ENCODE data around the gene ZSCAN29.
"Not testable (repeated sequence)": the region's sequence is repeated elsewhere in the genome, so short reads cannot be mapped to it uniquely, and the experiment has no call there.

Gene ZSCAN29

DNA sequence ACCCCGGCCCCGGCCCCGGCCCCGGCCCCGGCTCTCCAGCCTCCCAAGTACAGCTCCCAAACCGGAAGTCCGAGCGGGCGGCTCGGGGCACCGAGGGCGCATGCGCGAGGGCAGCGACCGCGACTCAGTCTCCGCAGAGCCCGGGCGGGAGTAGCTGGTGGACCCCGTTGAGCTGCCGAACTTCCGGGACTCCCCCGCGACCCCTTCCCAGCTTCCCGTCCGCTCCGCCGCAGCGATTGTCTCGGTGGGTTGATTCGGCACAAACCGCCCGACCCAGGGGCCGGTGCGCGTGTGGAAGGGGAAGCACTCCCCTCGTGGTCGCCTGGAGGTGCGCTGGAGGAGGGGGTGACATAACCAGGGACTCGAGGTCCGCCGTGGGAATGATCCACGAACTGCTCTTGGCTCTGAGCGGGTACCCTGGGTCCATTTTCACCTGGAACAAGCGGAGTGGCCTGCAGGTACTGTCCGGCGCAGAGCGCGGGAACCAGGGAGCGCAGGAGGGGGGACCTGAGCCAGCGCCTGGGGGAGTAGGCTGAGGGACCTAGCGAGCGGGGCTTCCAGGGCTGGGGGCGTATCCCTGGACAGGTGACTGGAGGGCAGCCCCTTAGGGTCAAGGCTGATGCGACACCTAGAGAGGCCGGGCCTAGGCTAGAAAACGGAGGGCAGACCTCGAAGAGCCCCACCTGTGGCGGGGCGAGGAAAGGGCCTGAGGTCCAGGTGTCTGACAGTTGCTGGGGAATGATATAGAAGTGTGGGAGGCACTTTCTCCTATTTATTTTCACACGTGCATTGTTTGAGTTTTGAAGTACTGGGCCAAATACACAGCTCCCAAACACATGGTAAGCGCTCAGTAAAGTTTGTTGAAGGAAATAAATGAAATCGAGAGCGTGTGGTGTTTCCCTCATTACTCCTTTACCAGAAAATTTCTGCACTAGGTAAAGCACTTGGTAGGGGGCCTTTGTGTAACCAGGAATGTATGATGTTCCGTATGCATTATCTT is at the start of gene ZSCAN29, which contains the start of gene TUBGCP4:
Gene ZSCAN29 (minus strand): TSS at position 69 of the 1,000 bp plus-strand sequence. CDS start 1,130 bp downstream, outside the sequence.
Gene TUBGCP4 (plus strand): TSS at position 127 of the 1,000 bp plus-strand sequence. CDS start 254 bp downstream, at position 381.
- peak; percentile 49 for DNase-seq

DNA sequence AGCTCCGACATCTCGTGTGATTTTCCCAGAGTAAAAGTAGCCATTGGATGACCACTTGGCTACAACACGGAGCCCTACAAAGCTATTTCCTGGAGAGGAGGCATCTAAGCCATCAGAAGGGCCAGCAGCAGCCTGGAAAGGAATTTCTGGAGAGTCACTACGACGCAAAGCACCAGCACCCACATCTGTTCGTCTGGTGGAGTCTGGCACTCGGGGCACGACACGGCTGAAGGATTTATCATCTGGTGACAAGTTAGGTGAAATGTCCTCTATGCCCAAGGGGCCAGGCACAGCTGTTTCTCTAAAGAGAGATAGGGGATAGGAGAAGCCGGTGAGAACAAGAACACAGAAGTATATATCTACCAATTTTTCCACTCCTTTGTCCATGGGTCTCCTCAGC is 49.6 kb upstream of the ZSCAN29 start:
- DNase-seq, result no peak

DNA sequence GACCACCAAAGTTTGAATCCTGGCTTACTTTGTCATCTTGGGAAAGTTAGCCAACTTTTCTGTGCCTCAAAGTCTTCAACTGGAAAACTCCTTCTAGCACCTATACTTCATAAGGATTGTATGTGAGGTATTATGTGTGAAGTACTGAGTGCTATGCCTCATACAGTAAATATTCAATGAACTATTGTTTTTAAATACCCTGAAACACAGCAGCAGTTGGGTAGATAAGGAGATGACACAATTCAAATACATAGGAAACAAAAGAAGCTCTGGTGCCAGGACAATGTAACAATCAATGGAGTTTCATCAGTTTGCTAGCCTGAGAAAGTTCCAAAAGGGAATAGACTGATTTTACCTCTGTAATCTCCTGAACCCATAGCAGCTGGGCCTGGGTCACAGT is 43.4 kb upstream of the ZSCAN29 start:
- DNase-seq, result no peak

DNA sequence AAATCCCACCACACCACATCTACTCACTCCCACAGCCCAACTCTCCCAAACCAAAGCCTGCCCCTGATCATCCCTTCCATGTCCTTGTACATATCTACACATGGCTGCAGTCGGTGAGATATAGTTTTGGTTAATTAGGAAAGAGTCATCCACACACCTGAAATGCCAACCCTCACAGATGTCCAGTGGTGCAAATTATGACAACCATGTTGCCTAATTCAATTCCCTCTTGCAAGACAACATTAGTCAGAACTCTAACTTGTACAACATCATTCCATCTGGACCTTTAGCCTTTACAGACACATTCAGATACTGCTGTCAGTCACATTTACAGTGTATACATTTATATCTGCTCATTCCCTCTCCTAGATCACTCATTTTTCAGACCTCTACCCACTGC is 41.3 kb upstream of the ZSCAN29 start:
- DNase-seq, result no peak

DNA sequence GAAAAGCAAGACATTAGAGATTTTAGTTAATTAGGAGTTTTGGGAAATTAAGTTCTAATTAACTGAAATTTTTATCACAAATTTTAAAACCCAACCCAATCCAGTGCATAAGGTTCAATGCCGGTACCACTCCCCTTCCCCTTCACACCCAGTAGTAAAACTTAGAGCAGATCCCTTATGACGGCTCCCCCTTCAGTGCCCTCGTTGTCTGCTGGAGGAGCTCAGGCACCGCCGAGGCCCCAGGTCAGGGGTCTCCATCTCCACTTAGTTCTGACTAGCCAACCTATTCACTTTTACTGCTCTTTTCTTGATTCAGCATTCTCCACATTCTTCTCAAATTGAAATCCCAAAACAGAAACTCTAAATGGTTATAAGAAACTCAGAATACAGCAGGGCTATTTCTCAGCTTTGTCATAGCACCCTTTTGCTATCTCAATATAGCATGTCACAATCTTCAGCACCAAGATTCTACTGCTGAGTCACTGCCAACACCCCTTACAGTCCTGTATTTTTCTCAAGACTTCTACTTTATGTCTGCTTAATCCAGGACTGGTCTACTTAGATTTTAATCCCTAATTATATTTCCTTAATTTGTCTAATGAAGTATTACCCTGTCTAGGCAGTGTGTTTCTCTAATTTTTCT is 39.9 kb upstream of the ZSCAN29 start:
- DNase-seq, result no peak

DNA sequence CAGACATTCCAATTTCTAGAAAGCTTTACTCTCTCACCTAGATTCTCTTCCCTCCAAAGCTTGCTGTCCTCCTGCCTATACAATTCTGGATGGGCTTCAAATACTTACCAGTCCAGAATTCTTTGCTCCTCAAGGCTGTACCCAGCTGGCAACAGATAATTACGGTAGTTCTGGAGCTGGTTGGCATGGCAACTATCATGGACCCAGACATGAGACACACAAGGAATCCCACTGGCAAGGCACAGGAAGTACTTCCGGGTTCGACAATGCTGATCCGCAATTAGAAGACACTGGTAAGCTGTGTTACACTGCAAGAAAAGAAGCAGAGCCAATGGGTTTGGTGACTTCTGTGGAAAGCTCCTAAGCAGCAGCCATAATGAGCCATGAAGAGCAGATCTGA is 37.9 kb upstream of the ZSCAN29 start:
- DNase-seq, result peak; percentile 14

DNA sequence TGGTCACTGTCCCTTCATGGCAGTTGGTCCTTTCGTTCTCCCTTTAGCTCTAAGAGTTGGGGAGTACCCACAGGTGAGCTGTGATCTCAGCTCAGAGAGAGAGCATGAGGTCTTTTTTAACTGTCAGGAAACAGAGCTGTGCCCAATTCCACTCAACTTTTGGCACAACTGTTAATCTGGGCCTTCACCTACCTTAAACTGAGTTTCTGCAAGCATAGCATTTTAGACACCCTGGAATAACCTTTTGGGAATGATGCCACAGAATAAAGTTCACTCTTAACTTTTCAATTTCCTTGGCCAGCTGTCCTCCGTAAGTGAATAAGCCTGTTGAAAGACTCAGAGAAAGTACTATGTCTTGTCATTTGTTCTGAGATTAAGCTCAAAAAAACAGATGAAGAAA is 36.0 kb upstream of the ZSCAN29 start:
- no peak for DNase-seq

DNA sequence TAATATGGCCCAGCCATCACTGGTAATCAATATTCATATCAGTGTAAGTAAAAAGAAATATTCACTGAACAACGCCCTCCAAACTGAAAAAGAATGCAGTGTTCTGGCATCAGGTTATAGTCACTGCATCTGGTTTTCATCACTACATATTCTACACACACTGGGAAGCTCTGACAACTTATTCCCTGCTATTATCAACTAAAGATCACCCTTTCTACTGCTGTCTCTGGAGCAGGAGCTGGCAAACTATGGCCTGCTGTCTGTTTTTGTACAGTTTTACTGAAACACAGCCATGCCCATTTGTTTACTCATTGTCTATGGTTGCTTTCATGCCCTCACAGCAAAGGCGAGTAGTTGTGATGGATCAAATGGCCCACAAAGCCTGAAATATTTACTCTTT is 35.3 kb upstream of the ZSCAN29 start:
- DNase-seq, result no peak

DNA sequence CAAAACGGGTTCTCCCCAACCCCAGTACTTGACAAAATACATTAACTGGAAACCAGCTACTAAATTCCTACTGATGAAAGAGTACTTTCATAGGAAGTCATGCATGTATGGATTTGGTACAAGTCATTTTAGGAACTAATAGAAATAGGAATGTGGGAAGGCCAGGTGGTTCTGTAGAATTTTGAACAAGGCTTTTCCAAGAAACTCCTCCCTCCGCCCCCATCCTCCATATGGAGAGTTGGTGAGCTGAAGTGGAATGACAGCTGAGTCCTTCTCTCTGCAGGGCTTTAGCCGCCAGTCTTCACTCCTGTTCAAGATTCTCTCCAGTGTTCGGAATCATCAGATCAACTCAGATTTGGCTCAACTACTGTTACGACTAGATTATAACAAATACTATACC is 33.3 kb upstream of the ZSCAN29 start:
- no peak for DNase-seq

DNA sequence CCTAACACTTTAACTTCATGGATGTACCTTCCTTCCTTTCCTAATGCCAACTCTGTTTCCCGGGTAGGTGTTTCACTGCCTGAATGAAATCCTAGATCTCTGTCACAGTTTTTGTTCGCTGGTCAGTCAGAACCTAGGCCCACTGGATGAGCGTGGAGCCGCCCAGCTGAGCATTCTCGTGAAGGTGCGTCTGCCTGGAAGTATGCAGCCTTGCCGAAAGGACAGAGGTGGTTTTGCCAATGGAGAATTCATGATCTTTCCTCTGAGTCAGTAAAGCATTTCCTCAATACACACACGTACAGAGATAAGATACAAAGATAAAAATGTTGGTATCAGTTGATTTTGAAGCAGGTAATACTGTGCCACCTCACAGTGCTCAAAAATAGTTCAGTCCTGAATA is 32.8 kb upstream of the ZSCAN29 start:
- no peak for DNase-seq

DNA sequence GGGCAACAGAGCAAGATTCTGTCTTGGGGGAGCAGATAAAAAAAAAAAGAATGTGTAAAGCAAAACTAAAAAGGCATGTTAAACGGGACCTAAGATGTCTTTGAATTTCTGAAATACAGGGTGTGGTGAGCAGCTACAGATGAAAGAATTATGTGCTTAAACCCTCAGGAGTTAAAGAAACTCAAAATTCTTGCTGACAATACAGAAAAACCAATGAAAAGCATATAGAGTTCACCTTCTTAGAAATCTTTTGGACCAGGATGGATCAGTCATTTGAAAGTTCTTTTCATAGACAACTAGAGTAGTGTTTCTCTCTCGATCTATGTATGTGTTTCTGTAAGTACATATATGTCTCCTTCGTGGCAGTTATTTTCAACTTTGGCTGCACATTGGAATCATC is 31.4 kb upstream of the ZSCAN29 start:
- DNase-seq, result no peak

DNA sequence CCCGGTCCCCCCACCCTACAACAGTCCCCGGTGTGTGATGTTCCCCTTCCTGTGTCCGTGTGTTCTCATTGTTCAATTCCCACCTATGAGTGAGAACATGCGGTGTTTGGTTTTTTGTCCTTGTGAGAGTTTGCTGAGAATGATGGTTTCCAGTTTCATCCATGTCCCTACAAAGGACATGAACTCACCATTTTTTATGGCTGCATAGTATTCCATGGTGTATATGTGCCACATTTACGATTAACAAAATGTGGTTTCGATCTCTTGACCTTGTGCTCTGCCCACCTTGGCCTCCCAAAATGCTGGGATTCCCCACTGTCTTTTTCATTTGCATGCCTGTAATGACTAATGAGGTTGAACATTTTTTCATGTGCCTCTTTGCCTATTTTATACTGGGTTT is 22.7 kb upstream of the ZSCAN29 start:
- not testable (repeated sequence) for DNase-seq

DNA sequence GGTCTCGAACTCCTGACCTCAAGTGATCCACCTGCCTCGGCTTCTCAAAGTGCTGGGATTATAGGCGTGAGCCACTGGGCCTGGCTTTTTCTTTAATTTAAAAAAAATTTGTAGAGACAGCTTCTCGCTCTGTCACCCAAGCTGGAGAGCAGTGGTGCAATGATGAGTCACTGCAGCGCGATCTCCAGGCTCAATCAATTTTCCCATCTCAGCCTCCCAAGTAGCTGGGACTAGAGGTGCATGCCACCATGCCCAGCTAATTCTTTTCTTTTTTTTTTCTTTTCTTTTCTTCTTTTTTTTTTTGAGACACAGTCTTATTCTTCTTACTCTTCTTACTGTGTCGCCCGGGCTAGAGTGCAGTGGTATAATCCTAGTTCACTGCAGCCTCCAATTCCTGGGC is 19.9 kb upstream of the ZSCAN29 start:
- no peak for DNase-seq

DNA sequence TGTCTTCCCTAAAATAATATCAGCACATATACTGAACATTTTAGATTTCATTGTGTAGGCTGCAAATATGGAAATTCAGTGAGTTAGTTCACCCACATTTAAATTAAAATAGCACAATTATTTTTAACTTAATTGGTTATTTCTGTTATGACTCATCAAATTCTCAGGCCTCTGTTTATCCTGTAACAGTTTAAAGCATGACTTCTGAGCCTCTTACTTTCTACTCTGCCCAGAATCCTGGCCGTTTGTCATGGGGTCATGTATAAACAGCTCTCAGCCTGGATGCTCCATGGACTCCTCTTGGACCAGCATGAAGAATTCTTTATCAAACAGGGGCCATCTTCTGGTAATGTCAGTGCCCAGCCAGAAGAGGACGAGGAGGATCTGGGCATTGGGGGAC is 12.2 kb upstream of the ZSCAN29 start:
- no peak for DNase-seq

DNA sequence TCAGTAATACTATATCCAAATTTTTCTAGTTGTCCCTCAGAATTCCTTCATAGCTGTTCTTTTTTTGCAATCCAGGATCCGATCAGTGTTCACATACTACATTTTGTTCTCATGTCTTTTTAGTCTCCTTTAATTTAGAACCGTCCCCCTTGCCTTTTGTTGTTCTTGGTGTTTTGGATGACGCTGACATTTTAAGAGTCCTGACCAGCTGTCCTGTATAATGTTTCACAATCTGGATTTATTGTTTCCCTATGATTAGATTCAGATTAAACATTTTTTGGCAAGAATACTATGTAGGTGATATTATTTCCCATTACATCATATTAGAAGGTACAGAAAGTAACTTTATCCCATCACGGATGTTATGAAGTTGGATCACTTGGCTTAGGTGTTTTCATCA is 11.5 kb upstream of the ZSCAN29 start:
- no peak for DNase-seq

DNA sequence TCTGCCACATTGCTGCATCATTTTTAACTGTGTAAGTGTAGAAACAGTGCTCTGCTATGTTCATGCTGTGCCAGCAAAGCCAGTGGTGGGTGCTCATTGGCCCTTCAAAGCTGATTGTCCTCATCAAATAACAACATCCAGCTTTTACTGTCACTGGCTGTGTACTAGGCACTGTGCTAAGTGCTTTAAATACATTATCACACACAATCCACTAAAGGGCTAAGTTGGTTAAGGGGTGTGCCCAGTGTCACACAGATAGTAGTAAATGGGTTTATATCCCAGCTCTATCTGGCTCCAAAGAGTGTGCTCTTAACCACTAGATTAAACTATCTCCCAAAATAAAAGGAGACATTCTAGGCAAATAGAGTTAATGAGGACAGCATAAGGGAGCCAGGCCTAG is 7.8 kb upstream of the ZSCAN29 start:
- DNase-seq, result no peak

DNA sequence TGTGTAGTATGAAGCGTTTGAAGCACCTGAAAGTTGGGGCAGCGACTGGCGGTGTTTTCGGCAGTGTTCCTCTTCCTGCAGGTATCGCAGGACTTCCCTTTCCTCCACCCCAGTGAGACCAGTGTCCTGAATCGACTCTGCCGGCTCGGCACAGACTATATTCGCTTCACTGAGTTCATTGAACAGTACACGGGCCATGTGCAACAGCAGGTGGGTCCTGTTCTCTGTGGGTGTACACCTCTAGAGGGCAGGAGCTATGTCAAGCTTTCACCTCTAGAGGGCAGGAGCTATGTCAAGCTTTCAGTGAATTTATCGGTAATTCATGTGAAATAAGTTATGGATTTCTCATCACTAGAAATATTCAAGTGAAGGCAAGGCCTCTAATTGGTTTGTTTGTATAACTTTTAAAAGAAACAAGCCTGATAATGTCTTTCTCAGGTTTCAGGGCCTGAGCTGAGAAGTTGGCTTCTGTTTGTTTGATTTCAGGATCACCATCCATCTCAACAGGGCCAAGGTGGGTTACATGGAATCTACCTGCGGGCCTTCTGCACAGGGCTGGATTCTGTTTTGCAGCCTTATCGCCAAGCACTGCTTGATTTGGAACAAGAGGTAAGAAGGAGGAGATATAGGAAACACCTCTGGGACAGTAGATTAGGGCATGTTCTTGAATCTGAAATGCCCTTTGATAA is 5.3 kb upstream of the ZSCAN29 start:
- DNase-seq, result no peak

DNA sequence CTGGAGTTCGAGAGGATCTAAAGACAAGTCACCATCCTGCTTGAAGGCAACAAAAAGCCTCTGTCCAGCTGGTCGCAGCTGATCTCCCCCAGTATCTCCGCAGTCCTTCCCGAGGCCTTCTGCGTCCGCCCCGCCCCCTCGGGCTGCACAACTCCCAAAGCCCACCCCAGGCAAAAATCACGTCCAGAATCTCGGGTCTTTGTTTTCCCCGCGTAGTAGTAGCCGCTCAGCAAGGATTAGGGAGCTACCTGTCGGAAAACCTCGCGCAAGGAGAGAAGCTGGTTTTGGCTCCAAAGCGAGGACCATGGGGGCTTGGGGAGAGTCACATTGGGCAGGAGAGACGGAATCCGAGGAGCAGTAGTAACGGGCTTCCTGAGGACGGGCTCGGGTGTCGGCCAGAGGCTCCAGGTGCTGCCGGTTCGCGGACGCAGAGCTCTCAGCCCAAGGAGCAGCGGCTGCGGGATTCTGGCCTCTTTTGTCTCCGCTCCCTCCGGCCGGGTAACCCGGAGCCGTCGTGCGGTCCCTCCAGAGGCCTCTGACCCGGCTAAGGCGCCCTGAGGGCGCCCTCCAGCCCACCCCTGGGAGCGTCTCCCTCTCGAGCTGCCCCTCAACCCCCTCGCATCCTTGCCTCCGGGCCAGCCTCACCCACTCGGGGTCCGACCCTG is 401 bp downstream of the ZSCAN29 start:
- peak; percentile 1 for DNase-seq

DNA sequence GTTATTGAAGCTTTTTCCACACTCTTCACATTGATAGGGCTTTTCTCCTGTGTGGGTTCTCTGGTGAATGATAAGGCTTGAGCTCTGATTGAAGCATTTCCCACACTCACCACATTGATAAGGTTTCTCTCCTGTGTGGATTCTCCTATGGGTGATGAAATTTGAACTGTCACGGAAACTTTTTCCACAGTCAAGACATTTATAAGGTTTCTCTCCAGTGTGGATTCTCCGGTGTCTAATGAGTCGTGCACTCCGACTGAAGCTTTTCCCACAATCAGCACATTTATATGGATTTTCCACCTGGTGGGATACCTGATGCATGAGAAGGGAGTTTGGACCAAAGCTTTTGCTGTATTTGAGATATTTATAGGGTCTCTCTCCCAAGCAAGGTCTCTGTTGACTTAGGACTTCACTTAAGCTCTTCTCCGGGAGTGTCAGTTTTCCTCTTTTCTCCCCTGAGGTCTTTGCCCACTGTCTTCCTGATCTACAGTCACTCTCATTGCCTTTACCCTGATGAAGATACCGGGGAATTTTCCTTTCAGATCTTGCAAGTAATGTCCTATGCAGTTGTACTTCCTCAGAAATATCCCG is 9.4 kb downstream of the ZSCAN29 start:
- no peak for DNase-seq

DNA sequence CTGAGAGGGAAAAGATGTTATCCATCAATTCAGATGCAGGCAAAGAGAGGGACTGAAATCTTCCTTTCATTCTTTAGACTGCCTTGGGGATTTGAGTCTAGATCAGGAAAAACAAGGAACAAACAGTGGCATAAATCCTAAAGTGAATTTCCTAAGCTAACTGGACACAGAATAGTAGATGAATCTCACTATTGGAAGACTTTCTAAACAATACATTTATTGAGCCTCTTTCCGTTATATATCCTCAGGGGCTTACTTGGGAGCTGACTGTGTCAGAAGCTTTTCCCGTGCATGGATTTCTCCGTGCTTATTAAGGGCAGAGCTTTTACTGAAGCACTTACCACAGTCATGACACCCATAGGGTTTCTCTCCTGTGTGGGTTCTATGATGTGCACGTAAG is 10.0 kb downstream of the ZSCAN29 start:
- no peak for DNase-seq

DNA sequence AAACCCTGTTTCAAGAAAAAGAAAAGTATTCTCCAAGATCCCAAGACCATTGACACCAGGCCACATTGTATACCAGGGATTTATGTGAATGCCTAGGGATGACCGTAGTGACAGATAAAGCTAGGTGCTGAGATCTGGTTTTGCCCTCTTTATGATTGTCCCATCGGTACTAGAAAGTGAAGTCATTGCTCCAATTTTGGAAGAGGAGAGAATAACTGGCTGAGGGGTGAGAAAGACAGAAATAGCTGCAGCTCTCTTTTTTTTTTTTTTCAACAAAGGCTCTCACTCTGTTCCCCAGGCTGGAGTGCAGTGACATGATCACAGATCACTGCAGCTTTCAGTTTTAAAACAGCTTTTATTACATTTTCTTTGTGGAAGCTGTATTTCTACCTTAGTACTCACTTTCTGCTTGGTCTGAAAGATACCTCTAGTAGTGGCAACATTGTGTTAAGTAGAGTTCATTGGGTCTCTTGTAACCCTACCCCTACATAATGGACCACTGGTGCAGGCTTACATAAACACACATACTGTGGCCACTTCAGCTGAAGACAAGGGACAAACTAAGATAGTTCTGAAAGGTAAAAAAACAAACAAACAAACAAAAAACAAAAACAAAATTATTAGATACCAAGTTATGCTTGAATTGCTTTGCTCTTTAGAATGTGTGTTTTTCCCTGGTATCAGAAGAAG is 18.0 kb downstream of the ZSCAN29 start:
- DNase-seq, result no peak

DNA sequence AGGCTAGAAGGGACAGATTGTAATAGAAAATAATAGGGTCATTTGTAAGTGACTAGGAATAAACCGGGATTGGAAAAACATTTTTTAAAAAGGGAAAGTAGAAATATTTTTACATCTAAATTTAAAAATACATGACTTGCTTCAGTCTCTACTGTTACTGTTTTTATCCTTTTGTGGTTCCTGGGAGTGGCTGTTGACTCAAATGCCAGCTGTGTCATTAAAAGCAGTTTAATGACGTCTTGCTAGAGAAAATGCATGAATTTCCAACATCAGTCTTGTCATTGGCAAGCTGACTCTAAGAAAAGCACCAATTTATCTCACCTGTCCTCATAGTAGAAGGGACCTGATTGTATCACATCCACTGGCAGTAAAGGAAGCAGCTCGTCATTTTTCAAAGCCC is 23.7 kb downstream of the ZSCAN29 start:
- no peak for DNase-seq

All from NCI-H2227 treated with DMSO at 0.1 percent for 48 hours (cell line).